ENCODE results near the gene FARS2.

FARS2 gene

GRCh38 chr6:5783584-5784089, 522.3 kb downstream of the FARS2 start:
- H3K27ac ChIP-seq (ENCODE audit: low read length) = no peak overlapping the region
- no peaks in the 10 kb centered on the region for H3K27me3 ChIP-seq (ENCODE audit: insufficient read depth, low read length, poor library complexity)
- no peak overlapping the region for H3K4me3 ChIP-seq (ENCODE audit: low read depth in 1 of 2, low read length in 2 of 2)
- H3K4me1 ChIP-seq (ENCODE audit: insufficient read depth, low read length) = peaks cover 12% of the 10 kb centered on the region
- H3K9ac ChIP-seq (ENCODE audit: low read depth, low read length) = no peak overlapping the region
- no peak overlapping the region for H3K4me2 ChIP-seq (ENCODE audit: insufficient read depth, low read length)
- H3K79me2 ChIP-seq (ENCODE audit: insufficient read depth, low read length) = no peaks in the 10 kb centered on the region
- no peaks in the 10 kb centered on the region for H3K9me3 ChIP-seq (ENCODE audit: insufficient read depth, low read length, severe bottlenecking)
- TF ChIP-seq EZH2 (IDR thresholded peaks at IDR 0.05; ENCODE audit: borderline replicate concordance, low read depth, low read length, severe bottlenecking) = no peak
- TF ChIP-seq, protein P1, sequence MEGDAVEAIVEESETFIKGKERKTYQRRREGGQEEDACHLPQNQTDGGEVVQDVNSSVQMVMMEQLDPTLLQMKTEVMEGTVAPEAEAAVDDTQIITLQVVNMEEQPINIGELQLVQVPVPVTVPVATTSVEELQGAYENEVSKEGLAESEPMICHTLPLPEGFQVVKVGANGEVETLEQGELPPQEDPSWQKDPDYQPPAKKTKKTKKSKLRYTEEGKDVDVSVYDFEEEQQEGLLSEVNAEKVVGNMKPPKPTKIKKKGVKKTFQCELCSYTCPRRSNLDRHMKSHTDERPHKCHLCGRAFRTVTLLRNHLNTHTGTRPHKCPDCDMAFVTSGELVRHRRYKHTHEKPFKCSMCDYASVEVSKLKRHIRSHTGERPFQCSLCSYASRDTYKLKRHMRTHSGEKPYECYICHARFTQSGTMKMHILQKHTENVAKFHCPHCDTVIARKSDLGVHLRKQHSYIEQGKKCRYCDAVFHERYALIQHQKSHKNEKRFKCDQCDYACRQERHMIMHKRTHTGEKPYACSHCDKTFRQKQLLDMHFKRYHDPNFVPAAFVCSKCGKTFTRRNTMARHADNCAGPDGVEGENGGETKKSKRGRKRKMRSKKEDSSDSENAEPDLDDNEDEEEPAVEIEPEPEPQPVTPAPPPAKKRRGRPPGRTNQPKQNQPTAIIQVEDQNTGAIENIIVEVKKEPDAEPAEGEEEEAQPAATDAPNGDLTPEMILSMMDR (IDR thresholded peaks at IDR 0.05; ENCODE audit: borderline replicate concordance, extremely low read depth, low read length, poor library complexity, severe bottlenecking) = no peak
- DNase-seq (no peak), ATAC-seq (ENCODE audit: insufficient read depth, low read depth) (no peak)
- H3K36me3 ChIP-seq (ENCODE audit: insufficient read depth, low read length) = no peaks in the 10 kb centered on the region
- no peaks in the 10 kb centered on the region for H4K20me1 ChIP-seq (ENCODE audit: insufficient read depth, low read length)
- H2AFZ ChIP-seq (ENCODE audit: low read depth, low read length) = no peak overlapping the region

GRCh38 chr6:5785249-5785648, 523.9 kb downstream of the FARS2 start:
- no peak overlapping the region for H2AFZ ChIP-seq (ENCODE audit: low read depth, low read length)
- H3K4me3 ChIP-seq (ENCODE audit: low read depth in 1 of 2, low read length in 2 of 2) = no peak overlapping the region
- TF ChIP-seq EZH2 (IDR thresholded peaks at IDR 0.05; ENCODE audit: borderline replicate concordance, low read depth, low read length, severe bottlenecking) = no peak
- TF ChIP-seq, protein P1 (IDR thresholded peaks at IDR 0.05; ENCODE audit: borderline replicate concordance, extremely low read depth, low read length, poor library complexity, severe bottlenecking) = no peak
- no peak for ATAC-seq (ENCODE audit: insufficient read depth, low read depth)
- H3K27ac ChIP-seq (ENCODE audit: low read length) = no peak overlapping the region
- H3K9ac ChIP-seq (ENCODE audit: low read depth, low read length) = no peak overlapping the region
- no peaks in the 10 kb centered on the region for H3K27me3 ChIP-seq (ENCODE audit: insufficient read depth, low read length, poor library complexity)
- DNase-seq = no peak
- no peaks in the 10 kb centered on the region for H3K36me3 ChIP-seq (ENCODE audit: insufficient read depth, low read length)
- H3K4me2 ChIP-seq (ENCODE audit: insufficient read depth, low read length) = no peak overlapping the region
- H3K79me2 ChIP-seq (ENCODE audit: insufficient read depth, low read length) = no peaks in the 10 kb centered on the region
- H3K9me3 ChIP-seq (ENCODE audit: insufficient read depth, low read length, severe bottlenecking) = no peaks in the 10 kb centered on the region
- peaks cover 12% of the 10 kb centered on the region for H3K4me1 ChIP-seq (ENCODE audit: insufficient read depth, low read length)
- H4K20me1 ChIP-seq (ENCODE audit: insufficient read depth, low read length) = no peaks in the 10 kb centered on the region

DNA sequence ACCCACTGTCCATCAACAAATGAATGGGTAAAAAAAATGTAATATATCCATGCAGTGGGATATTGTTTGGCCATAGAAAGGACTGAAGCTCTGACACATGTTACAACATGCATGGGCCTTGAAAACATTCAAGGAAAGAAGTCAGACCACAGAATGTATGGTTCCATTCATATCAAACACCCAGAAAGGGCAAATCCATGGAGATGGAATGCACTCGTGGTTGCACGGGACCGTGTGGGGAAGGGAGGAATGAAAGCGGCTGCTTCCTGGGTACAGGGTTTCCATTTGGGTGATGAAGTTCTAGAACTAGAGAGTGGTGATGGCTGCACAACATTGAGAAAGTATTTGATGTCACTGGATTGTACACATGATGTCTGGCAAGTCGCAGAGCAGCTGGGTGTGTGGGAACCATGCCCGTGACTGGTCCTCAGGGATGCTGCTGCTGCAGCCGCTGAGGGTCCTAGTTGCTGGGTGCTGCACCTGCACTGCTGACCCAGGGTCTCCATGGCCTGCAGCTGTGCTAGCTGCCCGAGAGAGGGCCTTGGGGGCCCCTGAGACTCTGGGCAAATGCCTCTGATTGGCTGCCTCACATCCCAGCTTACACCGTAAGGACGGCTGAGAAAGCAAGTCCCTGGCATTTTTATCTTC, 525.1 kb downstream of the FARS2 start:
- Histone ChIP-seq H3K4me3 (ENCODE audit: low read depth in 1 of 2, low read length in 2 of 2) (no peak overlapping the region), H3K36me3 (ENCODE audit: insufficient read depth, low read length) (no peaks in the 10 kb centered on the region), H2AFZ (ENCODE audit: low read depth, low read length) (no peak overlapping the region), H3K4me1 (ENCODE audit: insufficient read depth, low read length) (peaks cover 12% of the 10 kb centered on the region), H3K79me2 (ENCODE audit: insufficient read depth, low read length) (no peaks in the 10 kb centered on the region), H3K4me2 (ENCODE audit: insufficient read depth, low read length) (no peak overlapping the region), H4K20me1 (ENCODE audit: insufficient read depth, low read length) (no peaks in the 10 kb centered on the region), H3K9ac (ENCODE audit: low read depth, low read length) (no peak overlapping the region), H3K27me3 (ENCODE audit: insufficient read depth, low read length, poor library complexity) (no peaks in the 10 kb centered on the region), H3K9me3 (ENCODE audit: insufficient read depth, low read length, severe bottlenecking) (no peaks in the 10 kb centered on the region), H3K27ac (ENCODE audit: low read length) (no peak overlapping the region)
- DNase-seq (no peak), ATAC-seq (ENCODE audit: insufficient read depth, low read depth) (peak; percentile 27; the same call in 2 of the 3 replicates)
- no peak for TF ChIP-seq EZH2 (IDR thresholded peaks at IDR 0.05; ENCODE audit: borderline replicate concordance, low read depth, low read length, severe bottlenecking)
- TF ChIP-seq, protein P1 (IDR thresholded peaks at IDR 0.05; ENCODE audit: borderline replicate concordance, extremely low read depth, low read length, poor library complexity, severe bottlenecking) = no peak
